H1 (cell line): Measurements from ENCODE around the gene NDUFS4. TPM values are rescaled to one million over a fixed set of nuclear protein-coding genes. Genes with fewer than 3 reads are reported as not detected.

Experiments
- CHD7 ChIP-seq: fragments of 300-600 bp; sonication (generic); IDR thresholded peaks from 2 replicates; pipeline ENCODE4 v1.7.1; 2012; ENCODE audit warnings: low read length, moderate library complexity, mild to moderate bottlenecking, inconsistent platforms; ENCODE audit not compliant: insufficient replicate concordance
- polyA plus RNA-seq, 7 experiments: library from polyadenylated mRNA; depleted of rRNA in 3 of 7; stranded (reverse) in 5 of 7; unstranded in 2 of 7; fragments of >200 nt in 5 of 7; fragments of 200-250 nt in 2 of 7; gene quantifications; 1 replicate in 5 of 7; 2 replicates in 1 of 7; 4 replicates in 1 of 7; pipeline versions ENCODE4 v1.2.1 to v1.2.3, GENCODE V29; 2011 to 2013; ENCODE audit warnings: missing spikeins in 2 of 7, mixed read lengths in 2 of 7
- total RNA-seq: library from RNA; stranded (reverse); fragmentation: NEBNext Ultra II Directional; extraction: Animal tissue kit (Norgen Biotek cat#: 25700); gene quantifications from 2 replicates; pipeline ENCODE4 v1.2.1, GENCODE V29; 2021

NDUFS4 gene
- total and polyA plus RNA-seq, 2 of the 8 experiments (the other 6 are each of a cell fraction or from before 2014, with no cell fraction given), result 74.6 to 75.9 TPM

GRCh38 chr5:53616939-53617549 lies 56.6 kb downstream of the NDUFS4 start (continued):
- TF ChIP-seq CHD7, result peak; percentile 37
